HepG2 (cell line): ENCODE measurements around the gene DOK4. TPM values are rescaled to one million over a fixed set of nuclear protein-coding genes. Genes with fewer than 3 reads are reported as not detected.

Experiments
- ATAC-seq: fragments of 200-7000 bp; cut with Tn5 transposase; 3 replicates; pipeline ENCODE4 v1.9.1; 2020; ENCODE audit warnings: mild to moderate bottlenecking, moderate library complexity
- Bru-seq: library from RNA; stranded (reverse); fragments of 400-500 nt; gene quantifications from one replicate; lab custom pipeline; 2021; lab: Mats Ljungman, UMichigan
- BruChase-seq, 2 experiments: library from RNA; stranded (reverse); fragments of 400-500 nt; gene quantifications; one replicate each; lab custom pipeline; 2021; lab: Mats Ljungman, UMichigan
- BruUV-seq: library from RNA; stranded (reverse); fragments of 400-500 nt; replicated peaks from 2 replicates; lab custom pipeline; 2021; lab: Mats Ljungman, UMichigan
- CTCF ChIA-PET: fragments of 300-600 bp; formaldehyde crosslinking; extraction: SDS; loops from one replicate; lab custom pipeline; 2021; ENCODE audit warnings: low total read pairs, inconsistent platforms, low intra/inter-chr PET ratio; lab: Yijun Ruan, JAX
- POLR2A ChIA-PET: fragments of 350-600 bp; sonication (Branson Sonifier 250); formaldehyde crosslinking; loops from one replicate; lab custom pipeline; 2020; ENCODE audit warnings: antibody characterized with exemption, inconsistent platforms; lab: Yijun Ruan, JAX
- DNase-seq: peaks from one replicate; pipeline ENCODE4 v3.0.0-alpha.2; 2015; ENCODE audit warnings: low spot score
- FAIRE-seq: peaks from 3 replicates; lab custom pipeline; 2011; peaks lifted over from hg19 to GRCh38; lab: Jason Lieb, UNC
- H2AFZ ChIP-seq: one replicate; pipeline ENCODE4 v1.6.1; 2011; ENCODE audit warnings: low read length, inconsistent platforms
- H3K27ac ChIP-seq: fragments of 300-600 bp; 3 replicates; pipeline ENCODE4 v1.8.0; 2011; ENCODE audit warnings: mixed run types, mild to moderate bottlenecking, mixed read lengths, low read length, inconsistent platforms; ENCODE audit not compliant: insufficient read depth; ENCODE audit errors: extremely low read length
- H3K27me3 ChIP-seq, 2 experiments: fragments of 200-600 bp in 1 of 2; 2 replicates in 1 of 2; 3 replicates in 1 of 2; pipeline versions ENCODE4 v1.6.0 to v1.8.0; 2011; ENCODE audit warnings: low read length in 2 of 2, mild to moderate bottlenecking in 2 of 2, moderate library complexity in 2 of 2, inconsistent platforms in 1 of 2; ENCODE audit not compliant: insufficient read depth in 2 of 2, control insufficient read depth in 1 of 2
- H3K36me3 ChIP-seq, 2 experiments: fragments of 200-600 bp in 1 of 2; replicated peaks in 1 of 2; 2 replicates in 1 of 2; 3 replicates in 1 of 2; pipeline versions ENCODE4 v1.5.1 to v1.8.0; 2011; ENCODE audit warnings: low read length in 2 of 2, inconsistent platforms in 1 of 2; ENCODE audit not compliant: insufficient read depth in 2 of 2, control insufficient read depth in 1 of 2
- H3K4me1 ChIP-seq: 2 replicates; pipeline ENCODE4 v1.5.1; 2012; ENCODE audit warnings: low read length, inconsistent platforms; ENCODE audit not compliant: insufficient read depth
- H3K4me2 ChIP-seq: 2 replicates; pipeline ENCODE4 v1.6.0; 2011; ENCODE audit warnings: low read depth, low read length, inconsistent platforms
- H3K4me3 ChIP-seq, 3 experiments: fragments of 200-600 bp in 1 of 3; sonication (generic), shearing (Covaris generic) in 1 of 3; replicated peaks in 1 of 3; 2 replicates each; pipeline ENCODE4 v1.5.1; 2011 to 2016; ENCODE audit warnings: low read length in 3 of 3, inconsistent platforms in 2 of 3, low read depth in 2 of 3, mild to moderate bottlenecking in 2 of 3, control low read depth in 1 of 3, mixed read lengths in 1 of 3; ENCODE audit not compliant: insufficient read depth in 1 of 3
- H3K79me2 ChIP-seq: one replicate; pipeline ENCODE4 v1.6.1; 2011; ENCODE audit warnings: low read length, inconsistent platforms; ENCODE audit not compliant: insufficient read depth
- H3K9ac ChIP-seq: 2 replicates; pipeline ENCODE4 v1.6.0; 2011; ENCODE audit warnings: mild to moderate bottlenecking, low read depth, low read length, inconsistent platforms; ENCODE audit not compliant: insufficient read depth
- H3K9me3 ChIP-seq: 2 replicates; pipeline ENCODE4 v1.5.1; 2012; ENCODE audit warnings: mild to moderate bottlenecking, low read length
- H4K20me1 ChIP-seq: 2 replicates; pipeline ENCODE4 v1.6.0; 2011; ENCODE audit warnings: inconsistent platforms, mild to moderate bottlenecking, low read length, moderate library complexity; ENCODE audit not compliant: insufficient read depth
- DRAP1 ChIP-seq: IDR thresholded peaks from 2 replicates; pipeline ENCODE4 v1.6.1; 2016; ENCODE audit warnings: missing genetic modification reagents, missing compliant biosample characterization
- NR2C2 ChIP-seq: sonication (generic); formaldehyde crosslinking; IDR thresholded peaks from 2 replicates; pipeline ENCODE4 v1.4.0; 2020; ENCODE audit warnings: missing genetic modification reagents, mild to moderate bottlenecking, moderate library complexity, borderline replicate concordance
- SIX1 ChIP-seq: sonication (generic); formaldehyde crosslinking; IDR thresholded peaks from 2 replicates; pipeline ENCODE4 v1.4.0; 2020; ENCODE audit warnings: missing genetic modification reagents, borderline replicate concordance
- ZBTB25 ChIP-seq: IDR thresholded peaks from 2 replicates; pipeline ENCODE4 v1.6.1; 2018; ENCODE audit warnings: missing genetic modification reagents
- ZHX2 ChIP-seq, 2 experiments: sonication (generic) in 1 of 2; formaldehyde crosslinking in 1 of 2; IDR thresholded peaks; 2 replicates each; pipeline versions ENCODE4 v1.6.1 to v1.9.0; 2014 to 2022; ENCODE audit warnings: antibody characterized with exemption in 1 of 2, borderline replicate concordance in 1 of 2, inconsistent platforms in 1 of 2, low read depth in 1 of 2, missing genetic modification reagents in 1 of 2
- ZNF232 ChIP-seq: sonication (generic); formaldehyde crosslinking; IDR thresholded peaks from 2 replicates; pipeline ENCODE4 v1.4.0; 2020; ENCODE audit warnings: missing genetic modification reagents, borderline replicate concordance
- ZNF33B ChIP-seq: sonication (generic); formaldehyde crosslinking; IDR thresholded peaks from 2 replicates; pipeline ENCODE4 v1.5.1; 2020; ENCODE audit warnings: mild to moderate bottlenecking, missing genetic modification reagents
- WGBS: methylation state at CpG from one replicate; pipeline ENCODE4 v1.1.6; 2017; ENCODE audit warnings: low lambda C conversion rate; 5-methylcytosine and 5-hydroxymethylcytosine counted together
- in situ Hi-C: cut with HindIII; loops from 2 replicates; pipeline ENCODE4 v1.10.0; 2017; ENCODE audit warnings: low pct_unique_long_range_greater_than_20kb; ENCODE audit not compliant: extremely low pct_ligation_motif_present
- intact Hi-C: fragments of 100-400 bp; cut with micrococcal nuclease; formaldehyde crosslinking; loops from one replicate; pipeline ENCODE4 v1.10.0; 2022; ENCODE audit not compliant: unreplicated experiment
- long read RNA-seq, 2 experiments: library from RNA in 1 of 2; library from polyadenylated mRNA in 1 of 2; stranded (forward) in 1 of 2; unstranded in 1 of 2; transcript quantifications; one replicate each; pipeline ENCODE4 v2.0.0, GENCODE V29; 2019 to 2022
- polyA minus RNA-seq, 3 experiments: library from RNA; depleted of rRNA, polyadenylated mRNA; stranded (reverse); fragments of >200 nt; gene quantifications; 2 replicates each; pipeline ENCODE4 v1.2.3, GENCODE V29; 2011; ENCODE audit warnings: low replicate concordance in 1 of 3
- polyA plus RNA-seq, 8 experiments: library from polyadenylated mRNA; depleted of rRNA in 3 of 8; stranded (reverse) in 7 of 8; unstranded in 1 of 8; fragments of >200 nt; fragmentation: Illumina TruSeq in 4 of 8; extraction: Trizol in 4 of 8; gene quantifications; 2 replicates each; pipeline versions ENCODE4 v1.2.1 to v1.2.3, GENCODE V29; 2011 to 2016; ENCODE audit warnings: low read depth in 4 of 8, missing spikeins in 1 of 8, mixed read lengths in 1 of 8; ENCODE audit not compliant: insufficient read depth in 1 of 8
- total RNA-seq, 5 experiments: library from RNA; depleted of rRNA; stranded (reverse); fragments of >200 nt; fragmentation: Illumina TruSeq; extraction: Trizol; gene quantifications; 2 replicates each; pipeline ENCODE4 v1.2.3, GENCODE V29; 2016; ENCODE audit warnings: low read depth in 1 of 5

DOK4 gene
- total RNA-seq (2016; rRNA removed; fragmentation: Illumina TruSeq; extraction: Trizol) = 52.7 and 55.5 TPM in 2 replicates
- 23.8 and 26.8 TPM in 2 replicates for total RNA-seq (2016; cell fraction: cytosol; rRNA removed; fragmentation: Illumina TruSeq; extraction: Trizol; ENCODE audit: low read depth)
- 51.4 and 51.5 TPM in 2 replicates for total RNA-seq (2016; cell fraction: insoluble cytoplasmic fraction; rRNA removed; fragmentation: Illumina TruSeq; extraction: Trizol)
- 58.5 and 70.1 TPM in 2 replicates for total RNA-seq (2016; cell fraction: membrane; rRNA removed; fragmentation: Illumina TruSeq; extraction: Trizol)
- total RNA-seq (2016; cell fraction: nucleus; rRNA removed; fragmentation: Illumina TruSeq; extraction: Trizol) = 32.8 and 34.6 TPM in 2 replicates
- polyA plus RNA-seq (2011; rRNA removed) = 70.0 and 92.5 TPM in 2 replicates
- polyA plus RNA-seq (2011; cell fraction: cytosol; rRNA removed) = 59.9 and 66.8 TPM in 2 replicates
- polyA plus RNA-seq (2011; cell fraction: nucleus; rRNA removed) = 136 and 138 TPM in 2 replicates
- polyA plus RNA-seq (2012) = 41.9 and 45.8 TPM in 2 replicates
- polyA plus RNA-seq (2016; cell fraction: cytosol; fragmentation: Illumina TruSeq; extraction: Trizol; ENCODE audit: low read depth) = 31.1 and 35.0 TPM in 2 replicates
- polyA plus RNA-seq (2016; cell fraction: insoluble cytoplasmic fraction; fragmentation: Illumina TruSeq; extraction: Trizol; ENCODE audit: low read depth) = 59.2 and 63.5 TPM in 2 replicates
- polyA plus RNA-seq (2016; cell fraction: membrane; fragmentation: Illumina TruSeq; extraction: Trizol; ENCODE audit: low read depth) = 57.7 and 60.6 TPM in 2 replicates
- polyA plus RNA-seq (2016; cell fraction: nucleus; fragmentation: Illumina TruSeq; extraction: Trizol; ENCODE audit: insufficient read depth, low read depth) = 72.2 and 73.9 TPM in 2 replicates
- polyA minus RNA-seq (2011; rRNA and poly(A)+ RNA removed; ENCODE audit: low replicate concordance) = 45.3 and 104 TPM in 2 replicates
- 28.8 and 30.7 TPM in 2 replicates for polyA minus RNA-seq (2011; cell fraction: cytosol; rRNA and poly(A)+ RNA removed)
- polyA minus RNA-seq (2011; cell fraction: nucleus; rRNA and poly(A)+ RNA removed) = 20.1 and 26.6 TPM in 2 replicates
- percentile 67 among the genes with signal in this experiment for Bru-seq, nascent RNA
- percentile 83 among the genes with signal in this experiment for BruChase-seq, experiment 1, labeled RNA remaining after a 6-hour chase
- percentile 73 among the genes with signal in this experiment for BruChase-seq, experiment 2, labeled RNA remaining after a 2-hour chase
- long read RNA-seq, experiment 1, transcript DOK4-201 (9 exons, 2,772 nt) = major isoform, 18 of 54 reads
- long read RNA-seq, experiment 1, partial matches to known transcripts = 8 of 54 reads
- long read RNA-seq, experiment 1, other reads (novel, unspliced or antisense) = 28 of 54 reads
- long read RNA-seq, experiment 2, transcript DOK4-201 (9 exons, 2,772 nt) = major isoform, 22 of 98 reads
- long read RNA-seq, experiment 2, transcript DOK4-218 (8 exons, 1,848 nt) = minor isoform, 6 of 98 reads
- long read RNA-seq, experiment 2, partial matches to known transcripts = 15 of 98 reads
- long read RNA-seq, experiment 2, other reads (novel, unspliced or antisense) = 52 of 98 reads

GRCh38 chr16:57485916-57486857 is at the start of gene DOK4:
DOK4 (minus strand) TSS chr16:57486493; CDS start chr16:57479507, 6,986 bp downstream.
- WGBS = 2% methylated on average over 26 of the region's 73 CpGs
- POLR2A ChIA-PET = interaction anchor here (0.6 to 3.2 kb wide), 12 partner anchors 10 to 190 kb away, joined by 3 to 31 read pairs (median 6); partner anchors contain the start of genes CIAPIN1, COQ9, CX3CL1 and POLR2C
- Histone ChIP-seq H2AFZ (peak within 1 kb of the TSS; percentile 94), H3K9me3 (no peaks in the 10 kb centered on the region), H3K79me2 (peaks cover 20% of the 10 kb centered on the region), H3K9ac (peak within 1 kb of the TSS; percentile 88), H4K20me1 (no peaks in the 10 kb centered on the region), H3K4me3 (peak within 1 kb of the TSS; percentile 91 to 97 (median 96)), H3K27me3 (peaks cover 0 to 6% of the 10 kb centered on the region in 2 experiments; a peak in 1 of 5 replicates), H3K4me2 (peak within 1 kb of the TSS; percentile 100), H3K27ac (peak within 1 kb of the TSS; percentile 56), H3K36me3 (no peaks in the 10 kb centered on the region), H3K4me1 (peaks cover 66% of the 10 kb centered on the region)
- no TSS peak for BruUV-seq
- CTCF ChIA-PET = no interaction called here
- in situ Hi-C loops = no loop called here
- ATAC-seq (peak; percentile 82), DNase-seq (no peak), FAIRE-seq (no peak)
- intact Hi-C loops = no loop called here
- no peak for TF ChIP-seq SIX1
- TF ChIP-seq NR2C2 (CRISPR knock-in tag) = 0 out of 2 replicates have a peak, but pooled peaks have one; percentile 27
- TF ChIP-seq ZBTB25 = 0 out of 2 replicates have a peak, but pooled peaks have one; percentile 22
- TF ChIP-seq ZHX2 (IDR thresholded peaks at IDR 0.05; ENCODE audit: low read depth) = no peak
- TF ChIP-seq ZHX2 (CRISPR knock-in tag; IDR thresholded peaks at IDR 0.05; ENCODE audit: borderline replicate concordance) = no peak
- no peak for TF ChIP-seq ZNF232 (CRISPR knock-in tag)
- peak; percentile 41; the same call in 1 of the 2 replicates for TF ChIP-seq DRAP1
- 0 out of 2 replicates have a peak, but pooled peaks have one; percentile 28 for TF ChIP-seq ZNF33B (CRISPR knock-in tag)
